CD4-positive, alpha-beta T cell treated with Interleukin-17A for 4 hours (primary cell): Measurements from ENCODE around the gene ARID1B.

Experiments used
- DNase-seq: peaks from one replicate; pipeline ENCODE4 v3.0.0-alpha.2; 2020; ENCODE audit warnings: mixed read lengths

Gene ARID1B

DNA sequence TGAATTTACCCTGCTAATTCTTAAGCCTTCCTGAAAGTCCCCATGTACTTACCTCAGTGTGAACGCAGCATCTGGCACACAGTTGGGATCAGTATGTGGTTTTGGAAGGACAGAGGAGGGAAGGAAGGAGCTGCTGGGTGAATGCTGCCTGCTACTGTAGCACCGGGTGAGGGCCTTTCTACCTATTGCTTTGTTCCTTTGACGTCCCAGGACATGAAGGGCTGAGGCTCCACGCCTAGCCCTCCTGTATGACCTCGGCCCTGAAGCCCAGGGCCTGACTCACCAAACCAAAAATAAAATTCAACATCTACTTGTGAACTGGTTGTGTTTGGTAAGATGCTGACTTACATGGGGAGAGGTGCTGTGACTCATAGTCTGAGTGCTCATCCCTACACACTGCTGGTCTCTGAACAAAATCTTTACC is 51.1 kb downstream of the ARID1B start:
- peak; percentile 19 for DNase-seq

DNA sequence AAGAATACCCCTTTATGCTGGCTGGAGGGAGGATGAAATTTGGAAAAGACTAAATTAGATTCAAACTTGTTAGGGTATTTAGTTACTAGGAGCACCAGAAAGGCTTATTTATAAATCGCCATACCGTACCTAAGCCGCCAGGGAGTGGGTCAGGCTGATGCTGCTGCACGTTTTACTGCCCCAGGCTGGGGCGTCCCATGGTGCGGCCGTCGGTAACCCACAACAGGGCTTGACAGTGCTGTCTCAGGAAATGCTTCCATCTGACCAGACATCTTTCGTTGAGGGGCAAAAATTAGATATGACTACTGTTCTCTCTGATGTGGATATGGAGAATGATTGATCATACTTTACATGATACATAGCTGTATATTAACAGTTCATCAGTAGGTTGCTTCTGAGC is 52.9 kb downstream of the ARID1B start:
- no peak for DNase-seq

DNA sequence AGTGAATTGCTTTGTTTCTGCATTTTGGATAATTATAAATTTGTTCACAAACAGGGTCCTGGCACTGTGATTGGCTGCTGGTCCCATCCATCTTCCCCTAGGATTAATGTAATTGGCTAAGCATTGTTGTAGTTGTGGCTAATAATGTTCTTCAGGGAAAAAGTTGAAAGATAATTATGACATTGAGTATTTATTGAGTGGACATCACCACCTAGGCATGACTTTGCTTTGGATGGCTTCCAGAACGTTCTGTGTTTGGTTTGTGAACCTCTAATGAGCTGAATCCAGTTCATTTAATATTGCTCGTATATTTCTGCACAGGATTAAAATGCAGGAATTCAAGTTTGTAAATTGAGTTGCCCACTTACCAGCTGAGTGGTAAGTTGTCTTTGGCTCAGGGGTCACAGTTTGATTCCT is 55.1 kb downstream of the ARID1B start:
- no peak for DNase-seq

DNA sequence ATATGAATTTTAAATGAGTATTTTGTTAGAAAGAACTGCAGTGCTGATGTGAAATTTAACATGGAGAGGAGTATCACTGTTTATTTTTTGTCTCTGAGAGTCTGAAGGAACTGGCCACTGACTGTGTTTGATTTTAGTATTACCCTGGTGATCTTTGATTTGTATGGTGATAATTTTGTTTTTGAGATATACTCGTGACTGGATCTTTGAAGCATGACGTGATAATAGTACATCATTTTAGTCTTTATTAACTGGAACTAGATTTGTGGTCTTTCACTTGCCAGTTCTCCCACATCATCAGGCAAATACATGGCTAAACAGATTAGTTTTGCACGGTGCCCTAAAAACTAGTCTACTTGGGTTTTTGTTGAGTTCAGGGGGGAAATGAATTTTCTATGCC is 55.5 kb downstream of the ARID1B start:
- DNase-seq, result no peak

DNA sequence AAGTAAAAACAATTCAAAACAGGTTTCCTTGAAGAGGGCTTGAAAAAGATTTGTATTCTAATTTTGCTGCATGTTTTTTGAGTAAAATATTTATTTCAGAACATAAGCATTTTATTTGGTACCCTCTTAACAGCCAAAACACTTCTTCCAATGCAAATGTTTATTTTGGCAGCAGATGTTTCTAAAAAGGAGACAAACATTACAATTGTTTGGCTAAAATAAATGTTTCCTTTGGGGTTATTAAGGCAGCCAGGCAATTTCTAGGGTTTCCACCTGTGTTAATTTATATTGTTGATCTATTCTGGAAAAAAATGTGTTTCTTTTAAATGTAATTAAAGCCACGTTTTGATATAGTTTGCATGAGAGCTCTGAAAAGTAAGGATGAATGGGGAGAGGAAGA is 56.6 kb downstream of the ARID1B start:
- DNase-seq, result no peak

DNA sequence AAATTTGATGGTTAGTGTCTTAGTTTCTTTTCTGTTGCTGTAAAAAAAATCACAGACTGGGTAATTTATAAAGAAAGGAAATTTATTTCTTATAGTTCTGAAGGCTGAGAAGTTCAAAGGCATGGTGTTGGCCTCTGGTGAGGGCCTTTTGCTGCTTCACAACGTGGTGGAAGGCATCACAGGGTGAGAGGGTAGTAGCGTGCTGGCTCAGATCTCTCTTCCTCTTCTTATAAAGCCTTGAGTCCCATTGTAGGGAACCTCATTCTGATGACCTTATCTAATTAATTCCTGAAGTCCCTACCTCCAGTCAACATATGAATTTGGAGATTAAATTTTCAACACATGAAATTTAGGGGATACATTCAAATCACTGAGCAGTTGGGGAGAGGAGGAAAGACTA is 62.0 kb downstream of the ARID1B start:
- DNase-seq, result no peak

DNA sequence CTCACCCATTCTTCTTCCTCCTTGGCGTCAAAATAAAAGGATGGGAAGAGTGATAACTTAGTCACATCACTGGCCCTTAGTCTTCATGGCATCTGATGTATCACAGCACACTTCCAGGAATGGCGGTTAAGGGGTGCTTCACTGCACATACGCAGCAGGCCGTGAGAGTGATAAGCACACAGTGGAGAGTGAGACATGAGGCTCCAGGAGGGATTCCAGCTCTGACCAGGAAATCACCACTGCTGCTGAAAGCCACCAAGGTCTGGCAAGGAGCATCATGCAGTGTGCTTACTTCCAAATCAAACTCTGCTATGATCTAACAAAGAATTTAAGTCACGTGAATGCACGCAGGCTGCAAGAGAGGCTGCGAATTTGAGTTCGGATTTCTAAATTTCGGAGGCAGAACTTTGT is 62.4 kb downstream of the ARID1B start:
- DNase-seq, result no peak

DNA sequence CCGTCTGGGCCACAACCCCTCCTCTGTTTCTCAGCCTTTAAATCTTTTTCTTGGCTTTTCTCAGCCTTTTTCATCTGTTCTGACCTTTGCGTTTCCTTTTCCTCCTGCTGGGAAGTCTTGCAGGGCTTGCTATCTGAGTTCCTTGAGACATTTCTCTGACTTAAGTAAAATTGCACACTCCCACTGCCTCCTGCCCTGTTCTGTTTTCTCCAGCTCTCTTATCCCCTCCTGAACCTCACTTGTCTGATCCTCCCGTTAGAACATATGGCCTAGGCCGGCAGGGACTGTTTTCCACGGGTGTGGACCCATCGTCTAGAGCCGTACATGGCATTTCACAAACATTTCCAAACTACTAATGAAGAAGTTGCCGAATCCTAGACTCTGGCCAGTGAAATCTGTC is 63.0 kb downstream of the ARID1B start:
- DNase-seq, result no peak

DNA sequence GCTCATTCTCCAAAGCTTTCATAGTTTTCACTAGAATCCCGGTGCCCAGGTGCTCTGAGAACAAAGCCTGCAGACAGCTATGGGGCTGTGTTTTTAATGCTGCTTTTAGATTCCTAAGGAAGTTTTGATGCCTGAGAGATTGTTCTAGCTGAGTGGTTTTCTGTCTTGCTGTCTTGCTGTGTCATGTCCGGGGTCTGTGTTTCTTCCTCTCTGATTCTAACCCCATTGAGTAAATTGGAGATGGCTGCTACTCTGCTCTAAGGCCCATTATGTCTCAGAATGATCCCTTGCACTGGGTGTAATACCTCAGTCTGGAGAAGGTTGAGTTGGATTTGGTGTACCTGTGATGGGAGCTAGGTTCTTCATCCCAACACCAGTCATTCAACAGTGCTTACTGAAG is 63.4 kb downstream of the ARID1B start:
- no peak for DNase-seq

DNA sequence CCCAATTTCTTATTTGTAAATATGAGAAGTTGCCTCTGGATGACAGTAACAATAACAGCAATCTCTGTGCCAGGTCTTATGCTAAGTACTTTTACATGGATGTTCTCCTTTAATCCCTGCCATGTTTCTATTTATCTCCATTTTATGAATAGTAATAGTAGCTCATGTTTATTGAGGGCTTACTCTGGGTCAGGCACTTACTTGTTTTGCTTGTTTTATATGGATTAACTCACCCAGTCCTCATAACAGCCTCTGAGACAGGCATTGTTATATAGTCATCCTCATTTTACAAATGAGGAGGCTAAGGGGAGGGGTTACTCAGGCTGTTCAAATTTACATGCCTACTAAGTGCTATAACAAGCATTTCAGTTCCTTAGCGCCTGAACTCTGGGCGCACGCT is 64.3 kb downstream of the ARID1B start:
- DNase-seq, result no peak

DNA sequence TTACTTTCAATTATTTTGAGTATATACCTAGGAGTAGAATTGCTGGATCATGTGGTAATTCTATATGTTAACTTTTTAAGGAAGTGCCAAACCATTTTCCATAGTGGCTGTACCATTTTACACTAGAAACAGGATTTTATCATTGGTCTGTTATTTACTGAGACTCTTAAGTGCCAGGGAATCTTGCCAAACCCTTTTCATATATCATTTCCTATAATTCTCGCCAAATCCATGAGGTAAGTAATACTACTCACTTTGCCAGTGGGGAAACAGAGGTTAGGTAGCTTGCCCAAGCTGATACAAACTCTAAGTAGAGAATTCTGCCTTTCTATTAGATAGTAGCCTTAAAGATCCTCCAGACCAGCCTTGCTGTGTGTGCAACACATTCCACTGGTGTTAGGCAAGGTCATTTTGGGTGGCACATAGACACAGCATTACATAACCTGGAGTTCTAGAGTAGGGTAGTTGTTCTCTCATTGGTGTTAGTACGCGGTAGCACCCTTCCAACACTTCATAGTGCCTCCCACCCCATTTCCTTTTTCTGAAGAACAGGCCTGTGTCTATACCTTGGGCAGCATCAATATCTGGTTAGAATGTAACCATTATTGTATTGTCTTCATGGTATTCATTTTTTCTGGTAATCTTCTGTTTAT is 65.5 kb downstream of the ARID1B start:
- no peak for DNase-seq

DNA sequence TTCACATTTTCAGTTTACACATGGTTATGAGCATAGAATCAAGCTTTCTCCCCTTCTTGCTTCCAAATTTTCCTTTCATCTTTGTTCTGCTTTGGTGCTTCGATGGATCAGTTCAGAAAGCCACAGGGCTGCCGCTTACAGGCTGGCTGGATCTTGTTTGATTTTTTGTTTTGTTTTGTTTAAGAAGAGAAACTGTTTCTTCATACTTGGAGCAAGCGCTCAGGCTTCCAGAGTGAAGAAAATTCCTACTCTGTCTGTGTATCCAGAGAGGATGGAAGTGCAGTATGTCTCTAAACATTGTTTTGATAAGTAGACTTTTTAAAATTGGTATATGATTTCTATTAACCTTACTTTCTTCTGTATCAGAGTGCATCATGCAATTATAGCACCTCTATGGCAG is 66.9 kb downstream of the ARID1B start:
- no peak for DNase-seq

DNA sequence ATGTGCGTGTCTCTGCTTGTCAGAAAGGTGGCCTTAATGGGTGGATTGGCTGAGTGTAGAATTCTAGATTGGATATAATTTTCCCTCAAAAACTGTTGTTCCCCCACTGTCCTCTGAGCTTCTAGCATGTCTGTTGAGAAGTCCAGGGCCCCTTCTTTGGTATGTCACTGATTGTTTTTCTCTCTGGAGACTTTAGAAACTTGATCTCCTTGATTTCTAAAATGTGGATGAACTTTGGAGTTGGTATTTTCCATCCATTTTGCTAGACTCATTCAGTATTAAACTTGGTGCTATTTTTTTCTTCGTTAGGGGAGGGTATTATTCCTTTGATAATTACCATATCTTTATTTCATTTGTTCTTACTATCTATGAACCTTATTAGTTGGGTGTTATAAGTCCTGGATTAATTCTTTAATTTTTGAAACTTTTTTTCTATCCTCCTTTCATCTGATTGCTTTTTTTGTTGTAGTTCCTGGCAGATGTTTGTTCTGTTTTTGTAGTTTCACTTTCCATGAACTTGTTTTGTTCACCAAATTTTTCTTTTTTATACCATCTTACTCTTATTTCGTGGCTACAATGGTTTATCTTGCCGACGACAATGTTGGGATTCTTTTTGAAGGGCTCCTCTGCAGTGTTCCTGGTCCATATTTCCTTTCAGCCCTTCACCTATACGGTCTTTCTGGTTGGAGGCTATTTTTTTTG is 68.4 kb downstream of the ARID1B start:
- DNase-seq, result no peak

DNA sequence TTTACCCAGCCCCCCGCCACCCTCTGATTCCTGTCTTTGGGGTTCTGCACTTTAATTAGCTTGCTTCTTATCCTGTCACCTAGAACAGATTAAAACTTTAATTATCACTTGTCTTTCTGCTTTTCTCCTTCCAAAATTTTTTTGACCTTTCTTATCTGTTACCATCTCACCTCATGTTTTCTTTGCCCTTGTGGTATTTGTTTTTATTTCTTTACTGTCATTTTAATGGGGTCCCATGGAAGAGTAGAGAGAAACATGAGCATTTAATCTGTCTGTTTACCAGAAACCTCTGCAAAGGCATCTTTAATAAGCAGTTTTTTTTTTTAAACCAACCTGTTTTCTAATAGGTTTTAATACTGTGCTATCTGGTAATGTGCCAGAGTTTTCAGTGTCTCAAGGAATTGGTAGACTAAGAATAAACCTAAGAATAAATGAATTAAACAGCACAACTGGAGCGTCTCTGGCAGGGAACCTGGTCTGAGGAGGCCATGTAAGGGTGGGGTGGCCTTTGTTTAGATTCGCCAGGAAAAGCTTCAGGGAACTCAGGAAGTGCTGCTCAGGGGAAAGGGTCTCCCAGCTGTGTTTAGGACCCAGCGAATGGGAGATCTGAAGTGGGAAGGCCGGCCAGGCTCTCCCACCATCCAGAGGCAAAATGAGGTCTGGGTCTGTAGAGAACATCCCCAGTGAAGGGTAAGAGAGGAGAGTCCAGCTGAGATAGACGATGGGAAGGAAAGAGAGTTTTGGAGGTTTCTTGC is 69.8 kb downstream of the ARID1B start:
- no peak for DNase-seq

DNA sequence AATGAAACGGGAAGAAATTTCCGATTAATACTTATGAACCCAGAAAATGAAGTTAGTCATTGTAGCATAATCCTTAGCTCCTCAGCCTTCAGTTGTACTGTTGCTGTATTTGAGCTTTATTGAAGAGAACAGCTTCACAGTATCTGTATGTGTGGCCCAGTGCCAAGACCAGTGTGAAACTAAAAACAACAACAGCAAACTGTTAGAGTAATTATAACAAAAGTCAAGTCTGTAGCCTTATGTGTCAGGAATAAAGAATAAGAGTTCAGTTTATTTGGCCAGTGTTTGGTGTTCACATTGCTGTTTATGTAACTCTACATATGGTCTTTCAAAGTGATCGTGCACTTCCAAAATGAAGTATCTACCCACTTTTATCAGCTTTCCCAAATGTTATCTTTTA is 70.9 kb downstream of the ARID1B start:
- DNase-seq, result no peak

DNA sequence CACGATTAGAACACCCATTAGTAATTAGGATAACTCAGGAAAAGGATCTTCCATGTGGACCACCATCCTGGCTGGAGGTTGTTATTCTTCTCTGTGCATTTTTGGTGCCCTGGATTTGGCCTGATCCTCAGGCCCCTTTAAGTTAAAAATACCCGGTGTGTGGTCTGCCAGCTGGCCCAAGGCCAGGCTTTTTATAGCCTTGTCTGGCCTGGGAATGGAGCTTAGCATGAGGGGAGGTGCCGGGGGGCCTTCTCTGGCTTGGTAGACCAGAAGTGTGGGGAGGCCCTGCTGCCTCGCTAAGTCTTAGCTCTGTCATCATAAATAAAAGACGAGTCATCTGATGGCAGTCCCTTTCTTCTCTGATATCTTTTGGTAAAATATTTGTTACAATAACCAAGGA is 71.4 kb downstream of the ARID1B start:
- DNase-seq, result no peak

DNA sequence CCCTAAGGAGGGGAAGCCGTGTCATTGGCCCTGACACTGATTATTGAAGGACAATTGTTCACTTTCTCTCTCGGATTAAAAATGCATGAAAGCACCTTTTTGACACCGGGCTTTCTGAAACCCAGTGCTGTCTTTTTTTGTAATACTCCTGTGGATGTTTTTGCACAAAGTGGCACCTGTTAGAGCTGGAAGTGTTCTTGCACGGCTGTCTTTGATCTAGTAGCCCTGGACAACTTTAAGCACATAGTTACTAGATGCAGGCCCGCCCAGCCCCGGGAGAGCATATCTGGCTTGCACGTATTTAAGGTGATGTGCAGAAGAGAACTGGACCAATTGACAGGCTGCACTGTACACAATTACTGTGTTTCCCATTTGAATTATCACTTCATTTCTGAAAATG is 72.6 kb downstream of the ARID1B start:
- DNase-seq, result no peak

DNA sequence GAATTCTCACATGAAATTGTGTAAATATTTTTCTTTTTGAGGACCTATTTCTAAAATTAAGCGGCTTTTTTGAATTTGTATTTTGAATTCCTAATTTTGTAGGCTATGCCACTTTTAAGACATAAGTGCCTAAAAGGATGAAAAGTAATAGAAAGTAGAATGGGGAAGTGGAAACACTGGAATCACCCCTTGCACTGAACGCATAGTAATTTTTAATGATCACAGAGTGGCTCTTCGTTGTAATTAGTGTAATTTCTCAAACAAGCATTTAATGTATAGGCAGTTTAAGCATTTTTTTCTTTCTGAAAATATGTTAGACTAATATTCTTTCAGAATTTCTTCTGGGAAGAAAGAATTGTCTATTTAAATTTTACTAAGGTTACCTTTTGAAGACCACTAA is 73.2 kb downstream of the ARID1B start:
- DNase-seq, result no peak

DNA sequence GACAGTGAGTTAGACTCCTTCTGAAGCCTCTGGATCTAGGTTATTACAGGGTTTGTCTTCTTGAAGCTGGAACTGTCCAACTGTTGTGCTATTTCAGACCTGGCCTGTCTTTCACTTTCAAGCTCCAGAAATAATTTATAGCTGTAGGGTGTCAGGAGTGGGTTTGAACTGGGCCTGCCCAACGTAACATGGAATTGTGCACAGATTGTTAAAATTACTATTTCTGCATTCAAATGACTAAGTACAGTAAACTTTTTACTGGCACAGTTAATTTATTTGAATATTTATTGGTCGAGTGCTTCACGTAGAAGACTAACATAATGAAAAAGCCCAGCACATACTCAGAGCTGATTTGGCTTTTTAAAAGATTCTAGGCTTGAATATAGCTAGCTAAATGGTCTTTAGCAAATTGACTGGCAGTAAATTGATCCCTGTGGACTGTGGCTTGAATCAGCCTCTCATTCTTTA is 74.3 kb downstream of the ARID1B start:
- no peak for DNase-seq

DNA sequence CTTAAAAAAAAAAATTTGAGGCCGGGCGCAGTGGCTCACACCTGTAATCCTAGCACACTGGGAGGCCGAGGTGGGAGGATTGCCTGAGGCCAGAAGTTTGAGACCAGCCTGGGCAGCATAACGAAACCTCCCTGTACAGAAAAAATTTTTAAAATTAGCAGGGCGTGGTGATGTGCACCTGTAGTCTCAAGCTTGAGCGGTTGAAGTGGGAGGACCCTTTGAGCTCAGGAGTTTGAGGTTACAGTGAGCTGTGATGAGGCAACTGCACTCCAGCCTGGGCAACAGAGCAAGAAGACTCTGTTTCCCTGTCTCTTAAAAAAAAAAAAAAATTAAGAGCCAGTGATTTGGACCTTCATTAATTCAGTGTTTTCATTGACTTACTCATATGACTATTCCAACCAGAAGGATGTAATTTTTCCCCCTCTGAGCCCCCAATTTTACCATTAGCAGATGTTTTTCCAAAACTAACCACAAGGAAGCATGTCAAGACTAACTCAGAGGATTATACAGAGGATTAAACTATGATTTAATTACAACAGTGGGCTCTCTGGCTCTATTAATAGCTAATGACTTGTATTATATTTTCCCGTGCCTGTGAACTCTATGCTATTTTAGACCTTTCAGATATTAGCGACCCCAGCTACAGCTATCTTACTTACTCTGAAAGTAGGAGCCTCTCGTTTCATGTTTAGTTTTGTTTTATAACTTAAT is 75.1 kb downstream of the ARID1B start:
- DNase-seq, result no peak

DNA sequence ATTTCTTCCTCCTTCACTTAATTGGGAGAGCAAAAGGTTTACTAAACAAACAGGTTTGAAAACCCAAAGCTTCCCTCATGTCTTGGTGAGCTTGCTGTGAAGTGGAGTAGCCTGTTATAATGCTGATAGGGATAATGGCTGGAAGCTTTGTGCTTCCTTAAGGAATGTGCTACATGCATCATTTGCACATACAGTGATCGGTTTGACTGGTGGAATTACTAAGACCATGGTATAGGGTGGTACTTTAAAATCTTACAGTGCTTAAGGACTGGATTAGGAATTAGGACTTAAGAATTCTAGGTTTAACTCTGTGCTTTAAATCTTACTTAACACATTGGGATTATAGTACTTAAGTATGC is 75.7 kb downstream of the ARID1B start:
- no peak for DNase-seq

DNA sequence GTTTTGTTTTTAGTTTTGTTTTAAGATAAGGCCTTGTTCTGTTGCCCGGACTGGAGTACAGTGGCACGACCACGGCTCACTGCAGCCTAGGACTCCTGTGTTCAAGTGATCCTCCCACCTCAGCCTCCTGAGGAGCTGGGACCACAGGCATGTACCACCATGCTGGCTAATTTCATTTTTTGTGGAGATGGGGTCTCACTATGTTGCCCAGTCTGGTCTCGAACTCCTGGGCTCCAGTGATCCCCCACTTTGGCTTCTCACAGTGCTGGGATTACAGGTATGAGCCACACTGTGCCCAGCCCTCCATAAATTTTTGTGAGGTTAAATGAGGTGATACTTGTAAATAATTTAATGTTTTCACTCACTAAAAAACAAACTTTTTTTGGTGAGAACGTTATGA is 76.6 kb downstream of the ARID1B start:
- no peak for DNase-seq

DNA sequence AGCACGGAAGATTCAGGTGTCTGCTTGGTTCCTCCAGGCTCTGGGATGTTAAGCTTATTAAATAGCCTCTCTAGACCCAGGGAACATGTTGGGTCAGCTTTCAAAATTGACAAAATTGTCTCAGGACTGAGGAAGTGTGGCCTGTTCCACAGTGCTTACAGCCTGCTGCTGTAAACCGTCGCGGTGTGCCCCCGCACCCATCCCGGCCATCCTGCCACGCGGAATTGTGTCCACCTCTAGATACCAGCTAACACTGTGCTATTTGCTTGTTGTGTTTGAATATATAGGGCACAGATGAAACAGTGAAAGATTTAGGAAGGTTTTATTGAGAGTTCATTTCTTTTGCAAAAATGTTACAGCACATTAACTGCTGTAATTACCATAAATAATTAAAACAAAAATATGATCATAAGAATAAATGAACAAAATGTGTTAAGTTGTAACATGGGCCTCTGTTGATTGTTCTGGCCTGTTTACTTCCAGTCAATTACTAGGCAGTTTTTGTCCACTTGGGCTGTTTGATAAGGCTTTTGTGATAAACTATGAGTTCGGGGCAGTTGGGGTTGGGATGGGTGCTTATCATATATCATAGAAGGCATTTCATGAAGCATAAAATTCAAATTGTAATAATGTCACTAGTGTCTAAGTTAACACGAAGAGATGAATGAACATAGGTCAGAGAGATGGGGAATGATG is 77.4 kb downstream of the ARID1B start:
- DNase-seq, result no peak
